Measurements from ENCODE around the gene GAD1. TPM values are rescaled to one million over a fixed set of nuclear protein-coding genes. Genes with fewer than 3 reads are reported as not detected.

GAD1 gene
- total RNA-seq, 1 donor = not detected

DNA sequence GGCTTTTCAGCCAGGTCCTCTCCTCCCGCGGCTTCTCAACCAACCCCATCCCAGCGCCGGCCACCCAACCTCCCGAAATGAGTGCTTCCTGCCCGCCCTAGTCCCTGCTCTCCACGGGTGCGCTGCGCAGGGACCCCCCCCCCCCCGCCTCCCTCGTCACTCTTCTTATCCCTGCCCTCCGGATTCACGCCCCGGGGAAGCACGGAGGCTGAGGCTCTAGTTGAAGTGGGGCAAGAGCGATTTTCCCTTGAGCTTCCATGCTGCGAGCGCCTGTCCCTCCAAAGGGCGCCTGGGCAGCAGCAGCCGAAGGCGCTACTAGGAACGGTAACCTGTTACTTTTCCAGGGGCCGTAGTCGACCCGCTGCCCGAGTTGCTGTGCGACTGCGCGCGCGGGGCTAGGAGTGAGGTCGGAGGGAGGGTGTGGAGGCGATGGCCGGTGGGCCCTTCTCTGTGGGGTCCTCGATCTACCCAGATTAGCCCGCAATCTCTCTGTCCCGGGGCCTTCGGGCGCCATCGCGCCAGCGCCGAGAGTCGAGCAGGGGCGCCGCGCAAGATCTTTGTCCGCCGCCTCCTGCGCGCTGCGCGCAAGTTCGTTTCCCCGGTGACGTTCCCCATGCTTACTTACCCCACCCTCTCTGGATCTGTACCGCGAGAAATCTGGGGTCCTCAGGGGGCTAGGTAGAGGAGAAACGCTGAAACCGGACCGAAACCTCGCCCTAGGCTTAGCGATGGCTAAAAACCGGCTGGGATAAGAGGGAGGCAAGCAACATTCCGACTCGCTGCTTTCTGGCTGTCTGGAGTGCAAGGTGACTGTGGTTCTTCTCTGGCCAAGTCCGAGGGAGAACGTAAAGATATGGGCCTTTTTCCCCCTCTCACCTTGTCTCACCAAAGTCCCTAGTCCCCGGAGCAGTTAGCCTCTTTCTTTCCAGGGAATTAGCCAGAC is 677 bp downstream of the GAD1 start:
- H3K4me3 ChIP-seq (ENCODE audit: low read depth, low read length) = peak overlapping the region; percentile 56
- TF ChIP-seq, protein P1, sequence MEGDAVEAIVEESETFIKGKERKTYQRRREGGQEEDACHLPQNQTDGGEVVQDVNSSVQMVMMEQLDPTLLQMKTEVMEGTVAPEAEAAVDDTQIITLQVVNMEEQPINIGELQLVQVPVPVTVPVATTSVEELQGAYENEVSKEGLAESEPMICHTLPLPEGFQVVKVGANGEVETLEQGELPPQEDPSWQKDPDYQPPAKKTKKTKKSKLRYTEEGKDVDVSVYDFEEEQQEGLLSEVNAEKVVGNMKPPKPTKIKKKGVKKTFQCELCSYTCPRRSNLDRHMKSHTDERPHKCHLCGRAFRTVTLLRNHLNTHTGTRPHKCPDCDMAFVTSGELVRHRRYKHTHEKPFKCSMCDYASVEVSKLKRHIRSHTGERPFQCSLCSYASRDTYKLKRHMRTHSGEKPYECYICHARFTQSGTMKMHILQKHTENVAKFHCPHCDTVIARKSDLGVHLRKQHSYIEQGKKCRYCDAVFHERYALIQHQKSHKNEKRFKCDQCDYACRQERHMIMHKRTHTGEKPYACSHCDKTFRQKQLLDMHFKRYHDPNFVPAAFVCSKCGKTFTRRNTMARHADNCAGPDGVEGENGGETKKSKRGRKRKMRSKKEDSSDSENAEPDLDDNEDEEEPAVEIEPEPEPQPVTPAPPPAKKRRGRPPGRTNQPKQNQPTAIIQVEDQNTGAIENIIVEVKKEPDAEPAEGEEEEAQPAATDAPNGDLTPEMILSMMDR (IDR thresholded peaks at IDR 0.05; ENCODE audit: insufficient read depth, low read length) = no peak
- peak; percentile 29 for DNase-seq (ENCODE audit: low read depth)

DNA sequence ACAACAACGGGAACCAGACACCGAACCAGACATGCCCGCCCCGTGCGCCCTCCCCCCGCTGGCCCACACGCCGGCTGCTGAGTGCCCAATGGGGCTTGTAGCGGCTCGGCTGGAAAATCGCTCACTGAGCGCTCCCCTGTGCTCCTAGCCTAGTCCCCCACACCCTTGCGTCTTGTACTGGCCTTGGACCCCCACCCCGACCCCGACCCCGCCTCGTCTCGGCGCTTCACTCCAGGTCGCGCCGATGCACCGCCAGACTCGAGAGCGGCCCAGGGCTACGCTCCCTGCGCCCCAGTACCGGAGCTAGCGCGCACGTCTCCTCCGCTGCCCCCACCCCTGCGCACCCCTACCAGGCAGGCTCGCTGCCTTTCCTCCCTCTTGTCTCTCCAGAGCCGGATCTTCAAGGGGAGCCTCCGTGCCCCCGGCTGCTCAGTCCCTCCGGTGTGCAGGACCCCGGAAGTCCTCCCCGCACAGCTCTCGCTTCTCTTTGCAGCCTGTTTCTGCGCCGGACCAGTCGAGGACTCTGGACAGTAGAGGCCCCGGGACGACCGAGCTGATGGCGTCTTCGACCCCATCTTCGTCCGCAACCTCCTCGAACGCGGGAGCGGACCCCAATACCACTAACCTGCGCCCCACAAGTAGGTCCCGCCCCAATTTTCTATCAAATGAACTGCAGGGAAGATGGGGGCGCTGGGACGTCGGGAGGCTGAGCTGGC is 1.5 kb downstream of the GAD1 start:
- TF ChIP-seq, protein P1 (IDR thresholded peaks at IDR 0.05; ENCODE audit: insufficient read depth, low read length) = no peak
- no peak overlapping the region for H3K4me3 ChIP-seq (ENCODE audit: low read depth, low read length)
- DNase-seq (ENCODE audit: low read depth) = no peak

GRCh38 chr2:170818752-170819470 is 2.2 kb downstream of the GAD1 start:
- DNase-seq (ENCODE audit: low read depth) = no peak
- TF ChIP-seq, protein P1 (IDR thresholded peaks at IDR 0.05; ENCODE audit: insufficient read depth, low read length) = no peak
- H3K4me3 ChIP-seq (ENCODE audit: low read depth, low read length) = no peak overlapping the region

- no peak overlapping the region for H3K4me3 ChIP-seq (ENCODE audit: low read depth, low read length)
- DNase-seq (ENCODE audit: low read depth) = no peak
- TF ChIP-seq, protein P1 (IDR thresholded peaks at IDR 0.05; ENCODE audit: insufficient read depth, low read length) = no peak
These were observed 3.3 kb downstream of the GAD1 start for GRCh38 chr2:170819680-170820664.

GRCh38 chr2:170820757-170821530 is 4.3 kb downstream of the GAD1 start:
- TF ChIP-seq, protein P1 (IDR thresholded peaks at IDR 0.05; ENCODE audit: insufficient read depth, low read length) = no peak
- H3K4me3 ChIP-seq (ENCODE audit: low read depth, low read length) = peak overlapping the region; percentile 31
- DNase-seq (ENCODE audit: low read depth) = no peak
